Effector memory CD8-positive, alpha-beta T cell (primary cell): ENCODE results near the gene TIMM17A.
"Not testable (repeated sequence)": the region's sequence is repeated elsewhere in the genome, so short reads cannot be mapped to it uniquely, and the experiment has no call there.

Source experiments
- ATAC-seq: fragments of 150-1000 bp; cut with Tn5 transposase; replicated peaks from 2 replicates; pipeline ENCODE4 v1.10.0; 2021; ENCODE audit warnings: mild to moderate bottlenecking, moderate library complexity
- DNase-seq, 3 experiments: peaks; one replicate each; pipeline ENCODE4 v3.0.0; 2021
- H3K27ac Mint-ChIP-seq, 2 donors: one replicate each; pipeline ENCODE4 v1.8.0; 2022; ENCODE audit warnings: mild to moderate bottlenecking in 2 of 2, mixed read lengths in 2 of 2, moderate library complexity in 2 of 2
- H3K27me3 Mint-ChIP-seq, 2 donors: one replicate each; pipeline ENCODE4 v1.8.0; 2022; ENCODE audit warnings: mixed read lengths in 2 of 2
- H3K36me3 Mint-ChIP-seq: one replicate; pipeline ENCODE4 v1.8.0; 2022; ENCODE audit warnings: mild to moderate bottlenecking, moderate library complexity, mixed read lengths; ENCODE audit not compliant: insufficient read depth
- H3K4me1 Mint-ChIP-seq, 2 donors: one replicate each; pipeline ENCODE4 v1.8.0; 2022; ENCODE audit warnings: low read depth in 2 of 2, mixed read lengths in 2 of 2
- H3K4me3 Mint-ChIP-seq, 2 donors: one replicate each; pipeline ENCODE4 v1.8.0; 2022; ENCODE audit warnings: mild to moderate bottlenecking in 2 of 2, mixed read lengths in 2 of 2, moderate library complexity in 2 of 2
- H3K9me3 Mint-ChIP-seq, 2 donors: one replicate each; pipeline ENCODE4 v1.8.0; 2022; ENCODE audit warnings: mixed read lengths in 2 of 2

TIMM17A gene

GRCh38 chr1:201928266-201928665, 27.0 kb upstream of the TIMM17A start:
- ATAC-seq (no peak), DNase-seq (no peak)
- H3K36me3 Mint-ChIP-seq: no peaks in the 10 kb centered on the region
- no peaks in the 10 kb centered on the region for H3K4me1 Mint-ChIP-seq
- H3K9me3 Mint-ChIP-seq: no peaks in the 10 kb centered on the region
- no peak overlapping the region for H3K27ac Mint-ChIP-seq
- peaks cover 0 to 7% of the 10 kb centered on the region in 2 donors for H3K27me3 Mint-ChIP-seq
- H3K4me3 Mint-ChIP-seq: no peak overlapping the region

- no peak overlapping the region for H3K4me3 Mint-ChIP-seq
- H3K27ac Mint-ChIP-seq: no peak overlapping the region
- DNase-seq: no peak
- no peak for ATAC-seq
- H3K36me3 Mint-ChIP-seq: no peaks in the 10 kb centered on the region
- H3K4me1 Mint-ChIP-seq: peaks cover 0 to 1% of the 10 kb centered on the region in 2 donors
- no peaks in the 10 kb centered on the region for H3K9me3 Mint-ChIP-seq
- peaks cover 5 to 6% of the 10 kb centered on the region in 2 donors for H3K27me3 Mint-ChIP-seq
These were observed 25.2 kb upstream of the TIMM17A start for GRCh38 chr1:201930137-201930536.

GRCh38 chr1:201930803-201931202, 24.5 kb upstream of the TIMM17A start:
- Mint-ChIP-seq H3K9me3 (no peaks in the 10 kb centered on the region), H3K27ac (no peak overlapping the region), H3K4me1 (peaks cover 0 to 1% of the 10 kb centered on the region in 2 donors), H3K36me3 (no peaks in the 10 kb centered on the region), H3K4me3 (no peak overlapping the region), H3K27me3 (peaks cover 5 to 7% of the 10 kb centered on the region in 2 donors)
- ATAC-seq: no peak
- DNase-seq: no peak

- Mint-ChIP-seq H3K4me1 (peaks cover 0 to 1% of the 10 kb centered on the region in 2 donors), H3K9me3 (no peaks in the 10 kb centered on the region), H3K27me3 (peaks cover 11 to 17% of the 10 kb centered on the region in 2 donors), H3K4me3 (no peak overlapping the region), H3K36me3 (no peaks in the 10 kb centered on the region), H3K27ac (no peak overlapping the region)
- ATAC-seq (no peak), DNase-seq (no peak)
These were observed 21.4 kb upstream of the TIMM17A start for GRCh38 chr1:201933840-201934430.

GRCh38 chr1:201937624-201938213, 17.6 kb upstream of the TIMM17A start:
- ATAC-seq (no peak), DNase-seq (no peak)
- Mint-ChIP-seq H3K4me3 (no peak overlapping the region), H3K9me3 (no peaks in the 10 kb centered on the region), H3K36me3 (no peaks in the 10 kb centered on the region), H3K27ac (no peak overlapping the region), H3K27me3 (peaks cover 21 to 41% of the 10 kb centered on the region in 2 donors), H3K4me1 (peaks cover 0 to 1% of the 10 kb centered on the region in 2 donors)

- ATAC-seq (no peak), DNase-seq (no peak)
- Mint-ChIP-seq H3K4me3 (no peak overlapping the region), H3K27me3 (peaks cover 29 to 48% of the 10 kb centered on the region in 2 donors), H3K27ac (no peak overlapping the region), H3K4me1 (peaks cover 0 to 1% of the 10 kb centered on the region in 2 donors), H3K36me3 (no peaks in the 10 kb centered on the region), H3K9me3 (no peaks in the 10 kb centered on the region)
These were observed 16.8 kb upstream of the TIMM17A start for GRCh38 chr1:201938440-201939035.

- ATAC-seq (no peak), DNase-seq (no peak)
- Mint-ChIP-seq H3K27me3 (peaks cover 35 to 52% of the 10 kb centered on the region in 2 donors), H3K9me3 (no peaks in the 10 kb centered on the region), H3K4me3 (no peak overlapping the region), H3K36me3 (no peaks in the 10 kb centered on the region), H3K27ac (no peak overlapping the region), H3K4me1 (peaks cover 0 to 1% of the 10 kb centered on the region in 2 donors)
These were observed 16.2 kb upstream of the TIMM17A start for GRCh38 chr1:201939148-201939547.

GRCh38 chr1:201939574-201939973, 15.7 kb upstream of the TIMM17A start:
- H3K36me3 Mint-ChIP-seq: no peaks in the 10 kb centered on the region
- no peaks in the 10 kb centered on the region for H3K4me1 Mint-ChIP-seq
- no peak overlapping the region for H3K27ac Mint-ChIP-seq
- H3K27me3 Mint-ChIP-seq: peaks cover 39 to 52% of the 10 kb centered on the region in 2 donors
- no peak for ATAC-seq
- H3K9me3 Mint-ChIP-seq: no peaks in the 10 kb centered on the region
- DNase-seq: no peak
- no peak overlapping the region for H3K4me3 Mint-ChIP-seq

GRCh38 chr1:201940316-201940715, 15.0 kb upstream of the TIMM17A start:
- not testable (repeated sequence) for ATAC-seq, H3K4me3 Mint-ChIP-seq, H3K4me1 Mint-ChIP-seq, H3K27ac Mint-ChIP-seq, DNase-seq, H3K9me3 Mint-ChIP-seq, H3K36me3 Mint-ChIP-seq
- H3K27me3 Mint-ChIP-seq: peaks cover 42 to 59% of the 10 kb centered on the region in 2 donors

- no peak for ATAC-seq
- peaks cover 3% of the 10 kb centered on the region for H3K36me3 Mint-ChIP-seq
- peaks cover 48 to 64% of the 10 kb centered on the region in 2 donors for H3K27me3 Mint-ChIP-seq
- H3K27ac Mint-ChIP-seq: no peak overlapping the region
- DNase-seq: no peak
- peaks cover 4 to 8% of the 10 kb centered on the region in 2 donors for H3K4me1 Mint-ChIP-seq
- no peaks in the 10 kb centered on the region for H3K9me3 Mint-ChIP-seq
- H3K4me3 Mint-ChIP-seq: no peak overlapping the region
These were observed 13.7 kb upstream of the TIMM17A start for GRCh38 chr1:201941420-201942128.

- H3K4me3 Mint-ChIP-seq: no peak overlapping the region
- no peak overlapping the region for H3K27ac Mint-ChIP-seq
- peaks cover 4 to 9% of the 10 kb centered on the region in 2 donors for H3K4me1 Mint-ChIP-seq
- DNase-seq (no peak), ATAC-seq (no peak)
- H3K9me3 Mint-ChIP-seq: no peaks in the 10 kb centered on the region
- peaks cover 6% of the 10 kb centered on the region for H3K36me3 Mint-ChIP-seq
- peaks cover 53 to 67% of the 10 kb centered on the region in 2 donors for H3K27me3 Mint-ChIP-seq
These were observed 13.2 kb upstream of the TIMM17A start for GRCh38 chr1:201942129-201942495.

- Mint-ChIP-seq H3K27ac (no peak overlapping the region), H3K4me1 (peaks cover 4 to 9% of the 10 kb centered on the region in 2 donors), H3K4me3 (no peak overlapping the region), H3K27me3 (peaks cover 64 to 76% of the 10 kb centered on the region in 2 donors), H3K36me3 (peaks cover 6% of the 10 kb centered on the region), H3K9me3 (no peaks in the 10 kb centered on the region)
- DNase-seq (no peak), ATAC-seq (no peak)
These were observed 11.3 kb upstream of the TIMM17A start for GRCh38 chr1:201944002-201944401.

- Mint-ChIP-seq H3K9me3 (no peaks in the 10 kb centered on the region), H3K4me3 (no peak overlapping the region), H3K27me3 (peaks cover 64 to 71% of the 10 kb centered on the region in 2 donors), H3K27ac (no peak overlapping the region), H3K36me3 (peaks cover 6% of the 10 kb centered on the region), H3K4me1 (peaks cover 4 to 9% of the 10 kb centered on the region in 2 donors)
- ATAC-seq: no peak
- no peak for DNase-seq
These were observed 10.7 kb upstream of the TIMM17A start for GRCh38 chr1:201944639-201945038.
